Measurements from ENCODE around the gene TBC1D9.
"Not testable (repeated sequence)": the region's sequence is repeated elsewhere in the genome, so short reads cannot be mapped to it uniquely, and the experiment has no call there.

Gene TBC1D9

GRCh38 chr4:140756319-140757231 is at the start of gene TBC1D9:
Gene TBC1D9 (minus strand): TSS chr4:140756385. CDS start chr4:140756045, 340 bp downstream.
- DNase-seq (ENCODE audit: low read depth in 2 of 2, low spot score in 1 of 2) = no peak

GRCh38 chr4:140805293-140805692 is 49.1 kb upstream of the TBC1D9 start:
- no peak for DNase-seq (ENCODE audit: low read depth in 2 of 2, low spot score in 1 of 2)

- no peak for DNase-seq (ENCODE audit: low read depth in 2 of 2, low spot score in 1 of 2)
Observed at GRCh38 chr4:140802591-140802990, 46.4 kb upstream of the TBC1D9 start.

- no peak for DNase-seq (ENCODE audit: low read depth in 2 of 2, low spot score in 1 of 2)
Observed at GRCh38 chr4:140800666-140801065, 44.5 kb upstream of the TBC1D9 start.

- no peak for DNase-seq (ENCODE audit: low read depth in 2 of 2, low spot score in 1 of 2)
Observed at GRCh38 chr4:140799686-140800225, 43.6 kb upstream of the TBC1D9 start.

DNA sequence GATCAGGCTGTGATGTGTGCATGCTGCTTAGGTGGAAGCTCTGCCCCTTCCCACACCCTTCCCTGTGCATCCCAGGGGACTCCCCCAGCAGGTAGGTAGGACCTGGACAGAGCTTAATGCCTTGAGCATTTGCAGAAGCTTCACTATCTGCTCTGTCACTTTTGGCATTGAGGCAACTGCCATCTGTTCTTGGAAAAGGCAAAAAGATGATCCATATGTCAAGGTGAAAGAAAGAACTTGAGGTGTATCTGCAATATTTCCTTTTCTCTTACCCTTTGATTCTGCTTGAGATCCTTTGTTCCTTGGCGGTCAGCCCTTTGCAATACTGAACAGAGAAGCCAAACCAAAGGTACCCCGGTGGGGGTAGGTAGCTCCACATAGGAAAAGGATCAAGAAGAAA is 37.1 kb upstream of the TBC1D9 start:
- no peak for DNase-seq (ENCODE audit: low read depth in 2 of 2, low spot score in 1 of 2)

DNA sequence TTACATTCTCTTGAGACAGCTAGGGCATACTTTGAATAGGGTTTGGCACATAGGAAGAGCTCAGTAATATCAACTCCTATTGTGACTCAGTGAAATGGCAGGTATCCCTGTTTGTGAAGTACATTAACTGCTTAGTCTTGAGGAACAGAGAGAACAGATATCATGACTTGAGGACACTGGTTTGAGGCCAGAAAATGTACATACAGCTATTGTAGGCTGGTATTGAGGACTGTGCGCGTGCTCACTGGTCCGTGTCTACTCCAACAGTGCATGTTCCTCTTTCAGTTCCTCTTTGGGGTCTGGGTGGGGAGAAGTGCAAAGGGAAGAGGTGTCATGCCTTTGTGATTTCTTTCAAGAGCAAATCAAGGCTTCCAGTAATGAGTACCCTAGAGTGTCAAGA is 34.6 kb upstream of the TBC1D9 start:
- no peak for DNase-seq (ENCODE audit: low read depth in 2 of 2, low spot score in 1 of 2)

GRCh38 chr4:140790171-140790570 is 34.0 kb upstream of the TBC1D9 start:
- DNase-seq (ENCODE audit: low read depth in 2 of 2, low spot score in 1 of 2) = no peak

DNA sequence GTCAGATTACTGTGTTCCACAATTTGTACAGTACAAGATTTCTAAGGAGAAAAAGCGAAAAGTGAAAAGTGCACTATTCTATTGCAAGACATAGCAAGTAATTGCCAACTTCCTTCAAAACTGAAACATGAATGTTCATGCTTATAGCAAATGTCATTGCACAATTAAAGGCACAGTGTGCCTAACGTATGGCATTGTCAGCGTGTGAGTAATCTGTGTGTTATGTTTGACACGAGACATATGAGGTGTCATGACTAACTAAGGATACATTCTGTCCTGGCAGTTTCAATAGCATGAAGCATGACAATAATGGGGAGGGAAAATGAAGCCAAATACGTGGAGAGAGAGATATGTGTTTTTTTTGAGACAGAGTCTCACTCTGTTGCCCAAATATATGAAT is 33.6 kb upstream of the TBC1D9 start:
- DNase-seq (ENCODE audit: low read depth in 2 of 2, low spot score in 1 of 2) = no peak

DNA sequence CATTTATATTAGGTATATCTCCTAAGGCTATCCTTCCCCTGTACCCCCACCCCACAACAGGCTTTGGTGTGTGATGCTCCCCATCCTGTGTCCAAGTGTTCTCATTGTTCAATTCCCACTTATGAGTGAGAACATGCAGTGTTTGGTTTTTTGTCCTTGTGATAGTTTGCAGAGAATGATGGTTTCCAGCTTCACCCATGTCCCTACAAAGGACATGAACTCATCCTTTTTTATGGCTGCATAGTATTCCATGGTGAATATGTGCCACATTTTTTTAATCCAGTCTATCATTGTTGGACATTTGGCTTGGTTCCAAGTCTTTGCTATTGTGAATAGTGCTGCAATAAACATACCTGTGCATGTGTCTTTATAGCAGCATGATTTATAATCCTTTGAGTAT is 26.6 kb upstream of the TBC1D9 start:
- not testable (repeated sequence) for DNase-seq (ENCODE audit: low read depth in 2 of 2, low spot score in 1 of 2)

GRCh38 chr4:140781596-140781995 is 25.4 kb upstream of the TBC1D9 start:
- no peak for DNase-seq (ENCODE audit: low read depth in 2 of 2, low spot score in 1 of 2)

DNA sequence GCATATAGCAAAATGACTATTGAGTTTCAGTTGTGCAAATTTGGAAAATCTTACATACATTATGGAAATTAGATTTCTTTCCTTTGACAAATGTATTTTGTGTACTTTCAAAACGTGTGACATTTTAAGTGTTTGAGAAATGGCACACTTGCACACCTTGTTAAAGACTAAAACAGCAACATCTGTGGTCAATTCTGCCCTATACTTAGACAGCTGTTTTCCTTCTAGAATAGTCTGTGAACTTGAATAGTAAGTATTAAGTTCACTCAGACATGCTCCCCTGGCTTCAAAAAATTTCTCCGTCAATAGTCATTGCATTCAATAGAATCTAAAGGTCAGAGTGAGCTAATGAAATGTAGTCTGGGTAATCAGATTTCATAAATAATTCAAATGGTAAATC is 21.7 kb upstream of the TBC1D9 start:
- DNase-seq (ENCODE audit: low read depth in 2 of 2, low spot score in 1 of 2) = no peak

DNA sequence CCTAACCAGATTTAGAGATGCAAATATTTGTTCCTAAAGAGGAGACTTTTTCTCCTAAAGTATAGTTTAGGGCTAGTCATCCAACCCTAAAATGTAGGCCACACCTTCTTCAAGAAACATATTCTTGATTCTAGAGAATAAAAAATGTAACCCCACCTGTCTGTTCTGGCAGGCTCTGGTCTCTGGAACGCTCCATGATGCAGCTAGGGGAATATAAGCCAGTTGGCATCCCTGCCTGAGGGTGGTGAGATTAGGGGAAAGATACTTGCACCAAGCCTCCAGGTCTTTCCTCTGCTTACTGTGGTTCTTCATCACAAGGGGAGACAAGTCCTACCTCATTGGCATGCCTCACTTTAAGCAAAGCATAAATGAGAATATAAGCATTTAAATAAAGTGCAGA is 21.2 kb upstream of the TBC1D9 start:
- DNase-seq (ENCODE audit: low read depth in 2 of 2, low spot score in 1 of 2) = no peak

GRCh38 chr4:140776556-140776955 is 20.4 kb upstream of the TBC1D9 start:
- no peak for DNase-seq (ENCODE audit: low read depth in 2 of 2, low spot score in 1 of 2)

DNA sequence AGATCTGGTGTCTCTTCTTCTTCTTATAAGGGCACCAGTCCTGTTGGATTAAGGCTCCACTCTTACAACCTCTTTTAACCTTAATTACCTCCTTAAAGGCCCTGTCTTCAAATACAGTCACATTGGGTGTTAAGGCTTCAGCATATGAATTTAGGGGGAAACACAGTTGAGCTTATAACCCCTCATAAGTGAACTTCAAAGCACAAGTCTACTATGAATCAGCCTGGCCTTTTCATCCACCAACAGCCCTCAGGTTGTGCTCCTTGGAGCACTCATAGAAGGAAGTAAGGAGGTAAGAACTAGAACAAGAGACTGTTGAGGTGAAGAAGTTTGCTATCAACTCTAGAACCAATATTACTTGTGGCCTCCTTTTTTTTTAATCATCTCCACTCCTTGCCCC is 18.8 kb upstream of the TBC1D9 start:
- DNase-seq (ENCODE audit: low read depth in 2 of 2, low spot score in 1 of 2) = no peak

GRCh38 chr4:140774510-140774909 is 18.3 kb upstream of the TBC1D9 start:
- DNase-seq (ENCODE audit: low read depth in 2 of 2, low spot score in 1 of 2) = no peak

- DNase-seq (ENCODE audit: low read depth in 2 of 2, low spot score in 1 of 2) = no peak
Observed at GRCh38 chr4:140769209-140769608, 13.0 kb upstream of the TBC1D9 start.

DNA sequence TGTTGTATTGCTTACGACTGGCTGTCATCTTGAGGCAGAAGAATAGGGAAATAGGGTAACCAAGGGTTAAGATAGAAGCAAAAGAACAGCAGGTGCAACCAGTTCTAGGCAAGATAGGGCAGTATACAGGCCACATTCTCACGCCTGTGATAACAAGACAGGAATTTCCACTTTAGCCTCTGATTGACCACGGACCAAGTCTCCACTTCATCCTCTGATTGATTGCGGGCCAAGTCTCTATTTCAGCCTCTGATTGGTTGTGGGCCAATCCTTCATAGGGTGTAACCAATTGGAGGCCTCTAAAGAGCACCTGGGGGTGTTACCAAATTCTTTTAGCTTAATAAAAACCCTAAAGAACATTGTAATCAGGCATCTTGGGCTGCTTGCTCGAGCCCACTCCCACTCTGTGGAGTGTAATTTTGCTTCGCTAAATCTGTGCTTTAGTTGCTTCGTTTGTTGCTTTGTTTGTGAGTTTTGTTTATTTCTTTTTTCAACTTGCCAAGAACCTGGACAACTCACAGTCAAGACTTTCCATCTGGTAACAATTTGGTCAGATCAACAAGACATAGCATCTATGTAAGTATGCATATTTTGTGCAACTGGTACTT is 8.7 kb upstream of the TBC1D9 start:
- DNase-seq (ENCODE audit: low read depth in 2 of 2, low spot score in 1 of 2) = no peak

GRCh38 chr4:140762202-140762601 is 6.0 kb upstream of the TBC1D9 start:
- DNase-seq (ENCODE audit: low read depth in 2 of 2, low spot score in 1 of 2) = no peak

GRCh38 chr4:140757232-140757630 is 1.0 kb upstream of the TBC1D9 start:
- no peak for DNase-seq (ENCODE audit: low read depth in 2 of 2, low spot score in 1 of 2)

GRCh38 chr4:140755774-140756318 is 339 bp downstream of the TBC1D9 start:
- DNase-seq (ENCODE audit: low read depth in 2 of 2, low spot score in 1 of 2) = no peak

Data from stimulated activated CD8-positive, alpha-beta memory T cell treated with anti-CD3 and anti-CD28 coated beads, Interleukin-4, amount 100 ng/mL, for 4 hours (primary cell).